GM12892 (cell line): ENCODE data around the gene KLRC4.
"Not testable (repeated sequence)": the region's sequence is repeated elsewhere in the genome, so short reads cannot be mapped to it uniquely, and the experiment has no call there.

Experiments
- DNase-seq: peaks from one replicate; pipeline ENCODE4 v3.0.0; 2011; ENCODE audit not compliant: insufficient read length
- FAIRE-seq: peaks from 2 replicates; lab custom pipeline; 2011; peaks lifted over from hg19 to GRCh38; lab: Jason Lieb, UNC
- POLR2A ChIP-seq: IDR thresholded peaks from 2 replicates; pipeline ENCODE4 v1.6.1; 2011; ENCODE audit warnings: low read depth, low read length, control low read depth
- POLR2AphosphoS5 ChIP-seq: IDR thresholded peaks from 2 replicates; pipeline ENCODE4 v1.6.1; 2011; ENCODE audit warnings: low read depth, low read length, control low read depth
- TAF1 ChIP-seq: IDR thresholded peaks from 2 replicates; pipeline ENCODE4 v1.6.1; 2011; ENCODE audit warnings: low read depth, mild to moderate bottlenecking, control low read depth, low read length, borderline replicate concordance

KLRC4 gene

GRCh38 chr12:10408842-10409241 lies 715 bp downstream of the KLRC4 start:
- TF ChIP-seq POLR2A: no peak
- no peak for TF ChIP-seq POLR2AphosphoS5
- no peak for TF ChIP-seq TAF1
- FAIRE-seq (no peak), DNase-seq (no peak)

GRCh38 chr12:10406725-10407124 lies 2.8 kb downstream of the KLRC4 start:
- DNase-seq: no peak
- TF ChIP-seq POLR2A: no peak
- TF ChIP-seq TAF1: no peak
- no peak for TF ChIP-seq POLR2AphosphoS5
- peak; percentile 24 for FAIRE-seq

GRCh38 chr12:10405294-10405693 lies 4.3 kb downstream of the KLRC4 start:
- no peak for TF ChIP-seq POLR2A
- no peak for TF ChIP-seq POLR2AphosphoS5
- TF ChIP-seq TAF1: no peak
- no peak for DNase-seq
- no peak for FAIRE-seq

GRCh38 chr12:10404798-10405197 lies 4.8 kb downstream of the KLRC4 start:
- no peak for DNase-seq
- FAIRE-seq: no peak

GRCh38 chr12:10400829-10401228 lies 8.7 kb downstream of the KLRC4 start:
- TF ChIP-seq POLR2AphosphoS5: no peak
- no peak for FAIRE-seq

More at GRCh38 chr12:10404798-10405197, 4.8 kb downstream of the KLRC4 start:
- TF ChIP-seq POLR2A (no peak), POLR2AphosphoS5 (no peak), TAF1 (no peak)

GRCh38 chr12:10398168-10398567 lies 11.4 kb downstream of the KLRC4 start:
- DNase-seq (no peak), FAIRE-seq (no peak)
- no peak for TF ChIP-seq POLR2A
- no peak for TF ChIP-seq POLR2AphosphoS5
- TF ChIP-seq TAF1: no peak

More at GRCh38 chr12:10400829-10401228, 8.7 kb downstream of the KLRC4 start:
- no peak for DNase-seq

GRCh38 chr12:10397296-10397695 lies 12.3 kb downstream of the KLRC4 start:
- no peak for DNase-seq
- TF ChIP-seq TAF1 (no peak), POLR2A (no peak), POLR2AphosphoS5 (no peak)
- no peak for FAIRE-seq

- FAIRE-seq, DNase-seq: not testable (repeated sequence)
Measured at GRCh38 chr12:10396176-10396575, 13.4 kb downstream of the KLRC4 start.

- no peak for TF ChIP-seq TAF1
- no peak for TF ChIP-seq POLR2AphosphoS5
- no peak for TF ChIP-seq POLR2A
- FAIRE-seq: peak; percentile 88
- no peak for DNase-seq
Measured at GRCh38 chr12:10395390-10395998, 14.1 kb downstream of the KLRC4 start.

- not testable (repeated sequence) for FAIRE-seq, DNase-seq
Measured at GRCh38 chr12:10394531-10395152, 14.9 kb downstream of the KLRC4 start.

GRCh38 chr12:10393291-10393690 lies 16.3 kb downstream of the KLRC4 start:
- FAIRE-seq: no peak
- TF ChIP-seq TAF1 (no peak), POLR2A (no peak), POLR2AphosphoS5 (no peak)

GRCh38 chr12:10392394-10392930 lies 17.1 kb downstream of the KLRC4 start:
- no peak for TF ChIP-seq POLR2A
- no peak for TF ChIP-seq POLR2AphosphoS5
- no peak for TF ChIP-seq TAF1
- FAIRE-seq (peak; percentile 82), DNase-seq (no peak)

More at GRCh38 chr12:10393291-10393690, 16.3 kb downstream of the KLRC4 start:
- no peak for DNase-seq

GRCh38 chr12:10390991-10391390 lies 18.6 kb downstream of the KLRC4 start:
- DNase-seq, FAIRE-seq: not testable (repeated sequence)
